HepG2 (cell line): ENCODE results near the gene PYGO1. TPM values are rescaled to one million over a fixed set of nuclear protein-coding genes. Genes with fewer than 3 reads are reported as not detected.

Source experiments
- ARID5B ChIP-seq: IDR thresholded peaks from 2 replicates; pipeline ENCODE4 v1.4.0; 2020; ENCODE audit warnings: mild to moderate bottlenecking, missing genetic modification reagents
- ATF7-NPFF ChIP-seq: sonication (generic); formaldehyde crosslinking; IDR thresholded peaks from 2 replicates; pipeline ENCODE4 v1.8.1; 2023; ENCODE audit warnings: mild to moderate bottlenecking, low read depth, missing genetic modification reagents, moderate library complexity
- GATAD2A ChIP-seq: IDR thresholded peaks from 2 replicates; pipeline ENCODE4 v1.6.1; 2016
- KAT8 ChIP-seq: IDR thresholded peaks from 2 replicates; pipeline ENCODE4 v1.6.1; 2016; ENCODE audit warnings: missing genetic modification reagents, missing compliant biosample characterization
- KLF9 ChIP-seq: IDR thresholded peaks from 2 replicates; pipeline ENCODE4 v1.6.1; 2016; ENCODE audit warnings: low read depth
- MAX ChIP-seq: IDR thresholded peaks from 2 replicates; pipeline ENCODE4 v1.6.1; 2012; ENCODE audit warnings: inconsistent platforms
- MIER2 ChIP-seq: IDR thresholded peaks from 2 replicates; pipeline ENCODE4 v1.6.1; 2016; ENCODE audit warnings: missing biosample characterization, missing genetic modification reagents
- MNT ChIP-seq: fragments of 450-650 bp; IDR thresholded peaks from 2 replicates; pipeline ENCODE4 v1.6.1; 2016
- MYC ChIP-seq: sonication (generic); formaldehyde crosslinking; IDR thresholded peaks from 2 replicates; pipeline ENCODE4 v1.9.0; 2021; ENCODE audit warnings: missing genetic modification reagents, borderline replicate concordance
- NFYB ChIP-seq: sonication (generic); formaldehyde crosslinking; IDR thresholded peaks from 2 replicates; pipeline ENCODE4 v1.4.0; 2020; ENCODE audit warnings: missing genetic modification reagents
- RXRA ChIP-seq: sonication (generic); formaldehyde crosslinking; IDR thresholded peaks from 2 replicates; pipeline ENCODE4 v1.5.1; 2020; ENCODE audit warnings: missing genetic modification reagents
- SALL2 ChIP-seq: sonication (generic); formaldehyde crosslinking; IDR thresholded peaks from 2 replicates; pipeline ENCODE4 v1.8.1; 2023; ENCODE audit warnings: mild to moderate bottlenecking, missing genetic modification reagents, inconsistent platforms
- ZBTB2 ChIP-seq: sonication (generic); formaldehyde crosslinking; IDR thresholded peaks from 2 replicates; pipeline ENCODE4 v1.8.0; 2022; ENCODE audit warnings: low read depth, missing genetic modification reagents
- ZBTB25 ChIP-seq: IDR thresholded peaks from 2 replicates; pipeline ENCODE4 v1.6.1; 2018; ENCODE audit warnings: missing genetic modification reagents
- ZMYM3 ChIP-seq: sonication (generic); formaldehyde crosslinking; IDR thresholded peaks from 2 replicates; pipeline ENCODE4 v1.5.1; 2020; ENCODE audit warnings: mild to moderate bottlenecking, missing genetic modification reagents
- ZMYM4 ChIP-seq: sonication (generic); formaldehyde crosslinking; IDR thresholded peaks from 2 replicates; pipeline ENCODE4 v1.8.1; 2023; ENCODE audit warnings: mild to moderate bottlenecking, missing genetic modification reagents
- ZNF331 ChIP-seq: sonication (generic); formaldehyde crosslinking; IDR thresholded peaks from 2 replicates; pipeline ENCODE4 v1.4.0; 2020; ENCODE audit warnings: missing genetic modification reagents
- ZNF766 ChIP-seq: sonication (generic); formaldehyde crosslinking; IDR thresholded peaks from 2 replicates; pipeline ENCODE4 v1.5.0; 2020; ENCODE audit warnings: missing genetic modification reagents, borderline replicate concordance
- ZNF790 ChIP-seq: sonication (generic); formaldehyde crosslinking; IDR thresholded peaks from 2 replicates; pipeline ENCODE4 v1.8.0; 2022; ENCODE audit warnings: missing genetic modification reagents, mild to moderate bottlenecking, borderline replicate concordance
- ZNF883 ChIP-seq: sonication (generic); formaldehyde crosslinking; IDR thresholded peaks from 2 replicates; pipeline ENCODE4 v1.5.1; 2020; ENCODE audit warnings: mild to moderate bottlenecking, missing genetic modification reagents; ENCODE audit errors: not compliant biosample characterization
- ZNF891 ChIP-seq: sonication (generic); formaldehyde crosslinking; IDR thresholded peaks from 2 replicates; pipeline ENCODE4 v1.5.0; 2020; ENCODE audit warnings: mild to moderate bottlenecking, missing genetic modification reagents
- polyA plus RNA-seq, 8 experiments: library from polyadenylated mRNA; depleted of rRNA in 3 of 8; stranded (reverse) in 7 of 8; unstranded in 1 of 8; fragments of >200 nt; fragmentation: Illumina TruSeq in 4 of 8; extraction: Trizol in 4 of 8; gene quantifications; 2 replicates each; pipeline versions ENCODE4 v1.2.1 to v1.2.3, GENCODE V29; 2011 to 2016; ENCODE audit warnings: low read depth in 4 of 8, missing spikeins in 1 of 8, mixed read lengths in 1 of 8; ENCODE audit not compliant: insufficient read depth in 1 of 8
- total RNA-seq, 5 experiments: library from RNA; depleted of rRNA; stranded (reverse); fragments of >200 nt; fragmentation: Illumina TruSeq; extraction: Trizol; gene quantifications; 2 replicates each; pipeline ENCODE4 v1.2.3, GENCODE V29; 2016; ENCODE audit warnings: low read depth in 1 of 5

PYGO1 gene
- total and polyA plus RNA-seq, 2 of the 13 experiments (the other 11 are each of a cell fraction or from before 2014, with no cell fraction given): 1.1 to 1.8 TPM

- TF ChIP-seq SALL2 (0 out of 2 replicates have a peak, but pooled peaks have one; percentile 31), ZNF891 (CRISPR knock-in tag) (0 out of 2 replicates have a peak, but pooled peaks have one; percentile 47), KAT8 (peak; percentile 91), ZNF331 (CRISPR knock-in tag) (peak; percentile 65; the same call in 1 of the 2 replicates), MNT (peak; percentile 27; the same call in 1 of the 2 replicates), GATAD2A (peak; percentile 29; the same call in 1 of the 2 replicates), MIER2 (CRISPR knock-in tag) (0 out of 2 replicates have a peak, but pooled peaks have one; percentile 16), ZMYM3 (CRISPR knock-in tag) (0 out of 2 replicates have a peak, but pooled peaks have one; percentile 82), MYC (CRISPR knock-in tag) (peak; percentile 84), RXRA (0 out of 2 replicates have a peak, but pooled peaks have one; percentile 21), ZNF766 (CRISPR knock-in tag) (0 out of 2 replicates have a peak, but pooled peaks have one; percentile 37), ARID5B (CRISPR knock-in tag) (peak; percentile 61), ZNF883 (CRISPR knock-in tag) (peak; percentile 36), ZBTB2 (CRISPR knock-in tag) (0 out of 2 replicates have a peak, but pooled peaks have one; percentile 44), NFYB (CRISPR knock-in tag) (0 out of 2 replicates have a peak, but pooled peaks have one; percentile 20), ZMYM4 (CRISPR knock-in tag) (peak; percentile 60; the same call in 1 of the 2 replicates), ZBTB25 (CRISPR knock-in tag) (peak; percentile 51; the same call in 1 of the 2 replicates), ATF7-NPFF (CRISPR knock-in tag) (0 out of 2 replicates have a peak, but pooled peaks have one; percentile 63), MAX (peak; percentile 94), KLF9 (CRISPR knock-in tag) (peak; percentile 86; the same call in 1 of the 2 replicates), ZNF790 (peak; percentile 60; the same call in 1 of the 2 replicates)
These were observed 89.8 kb downstream of the PYGO1 start (continued) for GRCh38 chr15:55498109-55498938.
